NB4 (cell line): ENCODE measurements around the gene BLCAP.
"Not testable (repeated sequence)": the region's sequence is repeated elsewhere in the genome, so short reads cannot be mapped to it uniquely, and the experiment has no call there.

Experiments used
- DNase-seq: peaks from one replicate; pipeline ENCODE4 v3.0.0; 2010; ENCODE audit warnings: low read depth
- H3K4me3 ChIP-seq: one replicate; pipeline ENCODE4 v1.5.1; 2011; ENCODE audit warnings: mild to moderate bottlenecking, low read depth, low read length, moderate library complexity
- CTCF ChIP-seq: IDR thresholded peaks from one replicate; pipeline ENCODE4 v1.5.1; 2012; ENCODE audit warnings: low read depth, low read length
- MAX ChIP-seq: IDR thresholded peaks from 2 replicates; pipeline ENCODE4 v1.6.1; 2011; ENCODE audit warnings: low read depth, low read length
- MYC ChIP-seq: IDR thresholded peaks from 2 replicates; pipeline ENCODE4 v1.6.1; 2011; ENCODE audit warnings: low read depth, low read length
- POLR2A ChIP-seq: IDR thresholded peaks from 2 replicates; pipeline ENCODE4 v1.6.1; 2011; ENCODE audit warnings: mild to moderate bottlenecking; ENCODE audit not compliant: insufficient read length; ENCODE audit errors: extremely low read depth

The BLCAP gene

GRCh38 chr20:37547912-37548311 is 20.2 kb upstream of the BLCAP start:
- TF ChIP-seq MAX (no peak), POLR2A (no peak), MYC (no peak), CTCF (no peak)
- DNase-seq, result no peak

GRCh38 chr20:37545516-37545915 is 17.8 kb upstream of the BLCAP start:
- no peak for DNase-seq
- TF ChIP-seq MAX (no peak), MYC (no peak), CTCF (no peak), POLR2A (no peak)
- no peak overlapping the region for H3K4me3 ChIP-seq

More at GRCh38 chr20:37547912-37548311, 20.2 kb upstream of the BLCAP start:
- H3K4me3 ChIP-seq, result no peak overlapping the region

- H3K4me3 ChIP-seq, result no peak overlapping the region
- TF ChIP-seq CTCF (no peak), MYC (no peak), MAX (no peak), POLR2A (no peak)
- no peak for DNase-seq
Measured at GRCh38 chr20:37544386-37544785, 16.7 kb upstream of the BLCAP start.

- TF ChIP-seq MAX (no peak), MYC (no peak), POLR2A (no peak), CTCF (peak; percentile 34)
- no peak overlapping the region for H3K4me3 ChIP-seq
- peak; percentile 50 for DNase-seq
Measured at GRCh38 chr20:37543828-37544227, 16.2 kb upstream of the BLCAP start.

- no peak for DNase-seq
- H3K4me3 ChIP-seq, result no peak overlapping the region
- TF ChIP-seq POLR2A, result no peak
- TF ChIP-seq MAX, result no peak
- no peak for TF ChIP-seq CTCF
- TF ChIP-seq MYC, result no peak
Measured at GRCh38 chr20:37542281-37542680, 14.6 kb upstream of the BLCAP start.

GRCh38 chr20:37541326-37541725 is 13.7 kb upstream of the BLCAP start:
- DNase-seq, result no peak
- no peak overlapping the region for H3K4me3 ChIP-seq
- TF ChIP-seq POLR2A (no peak), CTCF (no peak), MAX (no peak), MYC (no peak)

- H3K4me3 ChIP-seq, DNase-seq: not testable (repeated sequence)
Measured at GRCh38 chr20:37540838-37541237, 13.2 kb upstream of the BLCAP start.
